Caco-2 (cell line): Measurements from ENCODE around the gene TRNP1. TPM values are rescaled to one million over a fixed set of nuclear protein-coding genes. Genes with fewer than 3 reads are reported as not detected.

Source experiments
- BruUV-seq: library from RNA; stranded (reverse); fragments of 400-500 nt; replicated peaks from 2 replicates; lab custom pipeline; 2021; lab: Mats Ljungman, UMichigan
- CTCF ChIA-PET: fragments of 300-600 bp; sonication (Branson Sonifier 250); formaldehyde crosslinking; loops from one replicate; lab custom pipeline; 2022; ENCODE audit warnings: antibody characterized with exemption; lab: Charles Lee
- POLR2A ChIA-PET: fragments of 300-600 bp; sonication (Branson Sonifier 250); formaldehyde crosslinking; loops from one replicate; lab custom pipeline; 2022; ENCODE audit warnings: antibody characterized with exemption; lab: Charles Lee
- DNase-seq, 2 experiments: peaks; one replicate each; pipeline versions ENCODE4 v3.0.0 to v3.0.0-alpha.2; 2020 to 2022
- H3K27me3 ChIP-seq: replicated peaks from 2 replicates; pipeline ENCODE4 v1.6.0; 2011; ENCODE audit warnings: low read length; ENCODE audit not compliant: control insufficient read depth, insufficient read depth
- H3K36me3 ChIP-seq: 2 replicates; pipeline ENCODE4 v1.5.1; 2011; ENCODE audit warnings: low read length; ENCODE audit not compliant: control insufficient read depth, insufficient read depth
- H3K4me1 ChIP-seq: fragments of 250-450 bp; sonication (Bioruptor Pico); 2 replicates; pipeline ENCODE4 v1.5.1; 2020; ENCODE audit warnings: mild to moderate bottlenecking
- H3K4me3 ChIP-seq: 2 replicates; pipeline ENCODE4 v1.5.1; 2011; ENCODE audit warnings: low read depth, mild to moderate bottlenecking, control low read depth, low read length
- H3K9me3 ChIP-seq: fragments of 250-450 bp; sonication (Bioruptor Pico); 2 replicates; pipeline ENCODE4 v1.5.1; 2020; ENCODE audit warnings: mild to moderate bottlenecking, moderate library complexity
- H3K27ac Mint-ChIP-seq: one replicate; pipeline ENCODE4 v1.8.0; 2022; ENCODE audit warnings: mixed read lengths; ENCODE audit not compliant: unreplicated experiment
- H3K27me3 Mint-ChIP-seq: one replicate; pipeline ENCODE4 v1.8.0; 2022; ENCODE audit warnings: mixed read lengths; ENCODE audit not compliant: insufficient read depth, unreplicated experiment
- H3K36me3 Mint-ChIP-seq: one replicate; pipeline ENCODE4 v1.8.0; 2022; ENCODE audit warnings: mild to moderate bottlenecking, mixed read lengths; ENCODE audit not compliant: insufficient read depth, unreplicated experiment
- H3K4me1 Mint-ChIP-seq: one replicate; pipeline ENCODE4 v1.8.0; 2022; ENCODE audit warnings: low read depth, mixed read lengths; ENCODE audit not compliant: unreplicated experiment
- H3K4me3 Mint-ChIP-seq: one replicate; pipeline ENCODE4 v1.8.0; 2022; ENCODE audit warnings: mild to moderate bottlenecking, moderate library complexity, mixed read lengths; ENCODE audit not compliant: unreplicated experiment
- H3K9me3 Mint-ChIP-seq: one replicate; pipeline ENCODE4 v1.8.0; 2022; ENCODE audit warnings: mixed read lengths; ENCODE audit not compliant: unreplicated experiment
- intact Hi-C: fragments of 100-400 bp; cut with micrococcal nuclease; formaldehyde crosslinking; loops from one replicate; pipeline ENCODE4 v1.10.0; 2022; ENCODE audit not compliant: unreplicated experiment
- total RNA-seq: library from RNA; stranded (reverse); gene quantifications from 2 replicates; pipeline ENCODE4 v1.2.3, GENCODE V29; 2022
- TF ChIP-seq, protein P1 (sequence below), 2 experiments: fragments of 200-600 bp in 1 of 2; IDR thresholded peaks; 1 replicate in 1 of 2; 2 replicates in 1 of 2; pipeline versions ENCODE4 v1.5.1 to v1.8.0; 2011 to 2022; ENCODE audit warnings: antibody characterized with exemption in 1 of 2, control low read depth in 1 of 2, inconsistent platforms in 1 of 2, low read depth in 1 of 2, low read length in 1 of 2, mild to moderate bottlenecking in 1 of 2, moderate library complexity in 1 of 2; ENCODE audit not compliant: insufficient read depth in 1 of 2, severe bottlenecking in 1 of 2, unreplicated experiment in 1 of 2

Gene TRNP1
- total RNA-seq, 1 experiment from 2014 or later: 23.6 TPM

DNA sequence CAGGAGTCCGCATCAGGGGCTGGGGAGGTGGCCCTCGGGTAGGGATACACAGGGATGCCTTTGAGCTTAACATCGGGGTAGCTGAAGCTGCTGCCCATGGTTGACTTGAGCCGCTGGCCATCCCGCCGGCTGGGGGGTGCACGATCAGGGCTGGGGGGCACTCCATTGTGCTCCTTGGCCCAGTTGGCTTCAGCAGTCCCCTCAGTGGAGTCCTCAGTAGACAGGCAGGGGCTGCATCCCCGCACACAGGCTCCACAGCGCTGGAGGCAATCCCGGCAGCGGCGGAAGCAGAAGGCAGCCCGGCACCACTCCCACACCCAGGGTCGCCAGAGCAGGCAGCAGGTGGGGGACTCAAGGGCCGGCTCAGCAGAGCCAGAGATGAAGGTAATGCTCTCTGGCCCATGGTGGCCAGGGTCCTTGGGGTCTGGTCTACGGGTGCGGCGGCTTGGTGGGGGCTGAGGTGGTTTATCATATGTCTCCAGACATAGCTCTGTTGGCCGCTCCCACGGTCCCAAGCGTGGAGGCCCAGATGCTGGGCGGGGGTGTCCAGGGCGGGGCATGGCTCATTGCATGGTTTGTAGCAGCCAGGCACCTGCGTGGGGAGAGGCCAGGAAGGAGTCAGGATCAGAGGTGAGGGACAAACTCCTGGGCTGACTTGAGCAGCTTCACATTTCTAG, 41.5 kb upstream of the TRNP1 start:
- H3K36me3 ChIP-seq: peaks cover 1% of the 10 kb centered on the region; the same call in 1 of the 2 replicates
- DNase-seq: no peak
- intact Hi-C loops: no loop called here
- Mint-ChIP-seq H3K4me1 (no peaks in the 10 kb centered on the region), H3K36me3 (peaks cover 41% of the 10 kb centered on the region), H3K27ac (no peak overlapping the region), H3K9me3 (no peaks in the 10 kb centered on the region), H3K4me3 (no peak overlapping the region), H3K27me3 (no peaks in the 10 kb centered on the region)
- H3K4me1 ChIP-seq: no peaks in the 10 kb centered on the region
- H3K4me3 ChIP-seq: no peak overlapping the region
- CTCF ChIA-PET: no interaction called here
- no TSS peak for BruUV-seq
- POLR2A ChIA-PET: no interaction called here
- no peaks in the 10 kb centered on the region for H3K9me3 ChIP-seq
- TF ChIP-seq, protein P1, sequence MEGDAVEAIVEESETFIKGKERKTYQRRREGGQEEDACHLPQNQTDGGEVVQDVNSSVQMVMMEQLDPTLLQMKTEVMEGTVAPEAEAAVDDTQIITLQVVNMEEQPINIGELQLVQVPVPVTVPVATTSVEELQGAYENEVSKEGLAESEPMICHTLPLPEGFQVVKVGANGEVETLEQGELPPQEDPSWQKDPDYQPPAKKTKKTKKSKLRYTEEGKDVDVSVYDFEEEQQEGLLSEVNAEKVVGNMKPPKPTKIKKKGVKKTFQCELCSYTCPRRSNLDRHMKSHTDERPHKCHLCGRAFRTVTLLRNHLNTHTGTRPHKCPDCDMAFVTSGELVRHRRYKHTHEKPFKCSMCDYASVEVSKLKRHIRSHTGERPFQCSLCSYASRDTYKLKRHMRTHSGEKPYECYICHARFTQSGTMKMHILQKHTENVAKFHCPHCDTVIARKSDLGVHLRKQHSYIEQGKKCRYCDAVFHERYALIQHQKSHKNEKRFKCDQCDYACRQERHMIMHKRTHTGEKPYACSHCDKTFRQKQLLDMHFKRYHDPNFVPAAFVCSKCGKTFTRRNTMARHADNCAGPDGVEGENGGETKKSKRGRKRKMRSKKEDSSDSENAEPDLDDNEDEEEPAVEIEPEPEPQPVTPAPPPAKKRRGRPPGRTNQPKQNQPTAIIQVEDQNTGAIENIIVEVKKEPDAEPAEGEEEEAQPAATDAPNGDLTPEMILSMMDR (IDR thresholded peaks at IDR 0.05; ENCODE audit: insufficient read depth in 1 of 2, low read depth in 1 of 2, low read length in 1 of 2, severe bottlenecking in 1 of 2, unreplicated experiment in 1 of 2): no peak
- H3K27me3 ChIP-seq: no peaks in the 10 kb centered on the region

DNA sequence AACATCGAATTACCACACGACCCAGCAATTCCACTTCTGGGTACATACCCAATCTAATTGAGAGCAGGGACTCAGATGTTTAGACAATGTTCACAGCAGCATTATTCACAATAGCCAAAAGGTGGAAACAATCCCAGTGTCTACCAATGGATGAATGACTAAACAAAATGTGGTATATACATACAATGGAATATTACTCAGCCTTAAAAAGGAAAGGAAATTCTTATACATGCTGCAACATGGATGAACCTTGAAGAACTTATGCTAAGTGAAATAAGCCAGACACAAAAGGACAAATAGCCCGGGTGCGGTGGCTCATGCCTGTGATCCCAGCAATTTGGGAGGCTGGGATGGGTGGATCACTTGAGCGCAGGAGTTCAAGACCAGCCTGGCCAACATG, 40.1 kb upstream of the TRNP1 start:
- Mint-ChIP-seq H3K36me3 (peaks cover 36% of the 10 kb centered on the region), H3K4me1 (no peaks in the 10 kb centered on the region), H3K27ac (no peak overlapping the region), H3K27me3 (no peaks in the 10 kb centered on the region), H3K4me3 (no peak overlapping the region), H3K9me3 (no peaks in the 10 kb centered on the region)
- no TSS peak for BruUV-seq
- no peaks in the 10 kb centered on the region for H3K9me3 ChIP-seq
- CTCF ChIA-PET: no interaction called here
- H3K27me3 ChIP-seq: no peaks in the 10 kb centered on the region
- no peak for DNase-seq
- H3K4me3 ChIP-seq: no peak overlapping the region
- TF ChIP-seq, protein P1 (IDR thresholded peaks at IDR 0.05; ENCODE audit: insufficient read depth in 1 of 2, low read depth in 1 of 2, low read length in 1 of 2, severe bottlenecking in 1 of 2, unreplicated experiment in 1 of 2): no peak
- peaks cover 1% of the 10 kb centered on the region; the same call in 1 of the 2 replicates for H3K36me3 ChIP-seq
- intact Hi-C loops: no loop called here
- no peaks in the 10 kb centered on the region for H3K4me1 ChIP-seq
- POLR2A ChIA-PET: no interaction called here

DNA sequence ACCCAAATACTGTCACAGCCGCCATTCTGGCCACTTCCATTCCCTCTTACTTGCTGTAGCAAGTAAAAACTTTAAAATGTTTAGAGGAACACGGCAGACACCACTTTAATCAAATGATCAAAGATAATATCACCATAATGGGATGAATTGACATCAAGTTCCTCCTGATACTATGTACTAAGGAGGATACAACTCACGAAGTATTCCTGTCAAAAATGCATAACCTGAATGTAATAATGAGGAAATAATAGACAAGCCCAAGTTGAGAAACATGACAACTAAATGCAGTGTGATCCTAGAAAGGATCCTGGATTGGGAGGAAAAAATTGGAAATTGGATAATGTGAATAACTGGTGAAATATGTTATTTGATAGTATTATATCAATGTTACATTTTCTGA, 37.2 kb upstream of the TRNP1 start:
- intact Hi-C loops: no loop called here
- 0 out of 2 replicates have a peak, but pooled peaks cover 2% of the 10 kb centered on the region for H3K4me1 ChIP-seq
- BruUV-seq: no TSS peak
- DNase-seq: no peak
- H3K27me3 Mint-ChIP-seq: no peaks in the 10 kb centered on the region
- CTCF ChIA-PET: no interaction called here
- TF ChIP-seq, protein P1 (IDR thresholded peaks at IDR 0.05; ENCODE audit: insufficient read depth in 1 of 2, low read depth in 1 of 2, low read length in 1 of 2, severe bottlenecking in 1 of 2, unreplicated experiment in 1 of 2): no peak
- no peaks in the 10 kb centered on the region for H3K27me3 ChIP-seq
- no peak overlapping the region for H3K27ac Mint-ChIP-seq
- H3K4me3 Mint-ChIP-seq: no peak overlapping the region
- H3K9me3 ChIP-seq: no peaks in the 10 kb centered on the region
- peaks cover 1% of the 10 kb centered on the region; the same call in 1 of the 2 replicates for H3K36me3 ChIP-seq
- no peaks in the 10 kb centered on the region for H3K4me1 Mint-ChIP-seq
- POLR2A ChIA-PET: no interaction called here
- peaks cover 25% of the 10 kb centered on the region for H3K36me3 Mint-ChIP-seq
- H3K4me3 ChIP-seq: no peak overlapping the region
- H3K9me3 Mint-ChIP-seq: no peaks in the 10 kb centered on the region
